A375 (cell line): ENCODE data around the gene TLX3. TPM values are rescaled to one million over a fixed set of nuclear protein-coding genes. Genes with fewer than 3 reads are reported as not detected.

Experiments used
- small RNA-seq: library from RNA; depleted of rRNA; stranded (forward); fragments of <200 nt; gene quantifications from one replicate; pipeline ENCODE3, GENCODE V24; 2014
- total RNA-seq: library from RNA; depleted of rRNA; stranded (reverse); fragments of >200 nt; shearing (Covaris generic); gene quantifications from 2 replicates; pipeline ENCODE4 v1.2.3, GENCODE V29; 2014; rRNA removed

Gene TLX3
- total RNA-seq: not detected in 2 replicates

DNA sequence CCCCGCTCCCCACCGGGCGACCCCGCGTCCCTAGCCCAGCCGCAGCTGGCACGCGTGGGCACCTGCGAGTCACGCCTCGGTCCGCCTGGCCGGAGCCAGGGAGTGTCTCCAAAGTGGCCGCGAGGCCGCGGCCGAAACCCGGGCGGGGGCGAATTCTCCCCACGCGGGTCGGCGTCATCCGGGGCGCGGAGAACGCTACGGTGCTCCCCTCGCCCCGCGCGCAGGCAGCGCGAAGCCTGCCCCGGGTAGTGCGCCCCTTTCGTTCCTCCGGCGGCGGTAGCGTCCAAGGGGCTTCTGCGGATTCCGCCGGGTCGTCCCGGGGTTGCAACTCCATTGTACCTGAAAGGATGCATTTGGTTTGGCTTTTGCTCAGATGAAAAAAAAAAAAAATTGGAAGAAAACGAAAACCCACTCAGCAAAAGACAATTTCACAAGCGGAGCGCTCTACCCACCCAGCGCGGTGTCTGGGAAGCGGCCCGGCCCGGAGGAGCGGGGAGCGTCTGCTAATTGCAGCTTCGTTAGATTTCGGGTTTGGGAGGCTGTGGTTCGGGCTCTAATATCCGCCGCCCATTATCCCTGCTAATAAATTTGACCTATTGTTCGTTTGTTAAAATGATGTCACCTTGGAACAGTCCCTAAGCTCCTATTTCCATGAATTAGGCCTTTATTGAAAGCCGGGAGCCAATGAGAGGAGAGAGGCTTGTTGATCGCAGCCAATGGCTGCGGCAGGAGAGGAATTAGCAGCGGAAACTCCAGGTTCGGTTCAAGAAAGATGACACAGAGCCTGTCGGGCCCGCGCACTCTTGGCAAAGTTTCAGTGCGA, at the start of gene TLX3:
TSS of gene TLX3 (plus strand) at position 796 of the 823 bp plus-strand sequence. CDS start 118 bp downstream, outside the sequence.

Small RNA genes within 50 kb of the gene (small RNA-seq; reads per million reads assigned to genes)
- gene AC091980.1 (not detected), gene RN7SL339P (not detected)

Other genes starting within 250 kb of the TLX3 start
- 2,657 and 3,007 TPM in 2 replicates for gene NPM1, start 78.6 kb downstream of the TLX3 start, total RNA-seq
- gene FGF18, start 110.4 kb downstream of the TLX3 start, total RNA-seq: 0.08 TPM in 1 of 2 replicates, not detected in the other